ENCODE data around the gene MTR. TPM values are rescaled to one million over a fixed set of nuclear protein-coding genes. Genes with fewer than 3 reads are reported as not detected.

Gene MTR
- total and polyA plus RNA-seq, 12 donors = 5.2 to 100 (median 65.4) TPM

- H3K27ac ChIP-seq = peak overlapping the region in 3 of 10 donors; percentile 0 to 35 (median 29)
- WGBS, 2 donors = 93 to 94% methylated on average over 5 of the region's 5 CpGs
- intact Hi-C loops (cut with DNase I) = loop anchor here in 6 of 10 donors (10.0 kb wide), 3 partner anchors 66 to 514 kb away; partner anchors contain the start of genes HEATR1 (in 5 of the 6) and ERO1B (in 3 of the 6)
Measured at GRCh38 chr1:236799001-236799400, 3.9 kb downstream of the MTR start.

GRCh38 chr1:236800002-236800620, 5.0 kb downstream of the MTR start:
- WGBS, 2 donors = 74 to 87% methylated on average over 5 of the region's 5 CpGs
- no peak for TF ChIP-seq CTCF (IDR thresholded peaks at IDR 0.05)
- Histone ChIP-seq H3K9me3 (no peaks in the 10 kb centered on the region), H3K4me3 (no peak overlapping the region), H3K4me1 (peaks cover 0 to 73% (median 54%) of the 10 kb centered on the region in 9 donors), H3K36me3 (peaks cover 0 to 31% (median 0%) of the 10 kb centered on the region in 9 donors), H3K27ac (no peak overlapping the region), H3K27me3 (no peaks in the 10 kb centered on the region)
- DNase-seq (no peak), ATAC-seq (no peak)
- intact Hi-C loops (cut with DNase I) = no loop called here

More at GRCh38 chr1:236799001-236799400, 3.9 kb downstream of the MTR start:
- ATAC-seq (no peak), DNase-seq (no peak)
- Histone ChIP-seq H3K27me3 (no peaks in the 10 kb centered on the region), H3K9me3 (no peaks in the 10 kb centered on the region), H3K4me3 (no peak overlapping the region), H3K4me1 (peaks cover 0 to 77% (median 53%) of the 10 kb centered on the region in 9 donors), H3K36me3 (peaks cover 0 to 20% (median 0%) of the 10 kb centered on the region in 9 donors)
- no peak for TF ChIP-seq CTCF (IDR thresholded peaks at IDR 0.05)

- ATAC-seq = no peak
- no peak overlapping the region for H3K4me3 ChIP-seq
- no peaks in the 10 kb centered on the region for H3K9me3 ChIP-seq
- DNase-seq = no peak
- peaks cover 0 to 36% (median 0%) of the 10 kb centered on the region in 9 donors for H3K36me3 ChIP-seq
- intact Hi-C loops (cut with DNase I) = no loop called here
- TF ChIP-seq CTCF (IDR thresholded peaks at IDR 0.05) = no peak
- no peak overlapping the region for H3K27ac ChIP-seq
- H3K4me1 ChIP-seq = peaks cover 0 to 73% (median 54%) of the 10 kb centered on the region in 9 donors
- H3K27me3 ChIP-seq = no peaks in the 10 kb centered on the region
Measured at GRCh38 chr1:236800623-236801022, 5.5 kb downstream of the MTR start.

- no peak for ATAC-seq
- Histone ChIP-seq H3K9me3 (no peaks in the 10 kb centered on the region), H3K4me1 (peaks cover 0 to 62% (median 42%) of the 10 kb centered on the region in 9 donors), H3K27me3 (no peaks in the 10 kb centered on the region), H3K36me3 (peaks cover 0 to 53% (median 0%) of the 10 kb centered on the region in 9 donors), H3K4me3 (no peak overlapping the region), H3K27ac (no peak overlapping the region)
- intact Hi-C loops (cut with DNase I) = no loop called here
- TF ChIP-seq CTCF (IDR thresholded peaks at IDR 0.05) = no peak
- DNase-seq = no peak
- 61 to 94% methylated on average over 3 of the region's 3 CpGs for WGBS, 2 donors
Measured at GRCh38 chr1:236802264-236802663, 7.2 kb downstream of the MTR start.

Data from heart right ventricle (tissue), 16 donors.